Pulmonary artery endothelial cell (primary cell): Measurements from ENCODE around the gene ITGB1BP2. TPM values are rescaled to one million over a fixed set of nuclear protein-coding genes. Genes with fewer than 3 reads are reported as not detected.
A peak's percentile ranks its signal among the peaks of the same experiment; 100 is the strongest.
"Not testable (repeated sequence)": the region's sequence is repeated elsewhere in the genome, so short reads cannot be mapped to it uniquely, and the experiment has no call there.

Experiments
- DNase-seq: peaks from one replicate; pipeline ENCODE4 v3.0.0-alpha.2; 2011; ENCODE audit warnings: low read depth, low spot score
- total RNA-seq: library from RNA; depleted of rRNA; stranded (reverse); fragments of >200 nt; gene quantifications from 2 replicates; pipeline ENCODE4 v1.2.3, GENCODE V29; 2014

The ITGB1BP2 gene
- 0.46 and 1.4 TPM in 2 replicates for total RNA-seq

GRCh38 chrX:71301195-71301924 is at the start of gene ITGB1BP2:
Gene ITGB1BP2 (plus strand): TSS chrX:71301750. CDS start chrX:71301807, 57 bp downstream.
- no peak for DNase-seq

GRCh38 chrX:71252221-71252620 is 49.3 kb upstream of the ITGB1BP2 start:
- no peak for DNase-seq

DNA sequence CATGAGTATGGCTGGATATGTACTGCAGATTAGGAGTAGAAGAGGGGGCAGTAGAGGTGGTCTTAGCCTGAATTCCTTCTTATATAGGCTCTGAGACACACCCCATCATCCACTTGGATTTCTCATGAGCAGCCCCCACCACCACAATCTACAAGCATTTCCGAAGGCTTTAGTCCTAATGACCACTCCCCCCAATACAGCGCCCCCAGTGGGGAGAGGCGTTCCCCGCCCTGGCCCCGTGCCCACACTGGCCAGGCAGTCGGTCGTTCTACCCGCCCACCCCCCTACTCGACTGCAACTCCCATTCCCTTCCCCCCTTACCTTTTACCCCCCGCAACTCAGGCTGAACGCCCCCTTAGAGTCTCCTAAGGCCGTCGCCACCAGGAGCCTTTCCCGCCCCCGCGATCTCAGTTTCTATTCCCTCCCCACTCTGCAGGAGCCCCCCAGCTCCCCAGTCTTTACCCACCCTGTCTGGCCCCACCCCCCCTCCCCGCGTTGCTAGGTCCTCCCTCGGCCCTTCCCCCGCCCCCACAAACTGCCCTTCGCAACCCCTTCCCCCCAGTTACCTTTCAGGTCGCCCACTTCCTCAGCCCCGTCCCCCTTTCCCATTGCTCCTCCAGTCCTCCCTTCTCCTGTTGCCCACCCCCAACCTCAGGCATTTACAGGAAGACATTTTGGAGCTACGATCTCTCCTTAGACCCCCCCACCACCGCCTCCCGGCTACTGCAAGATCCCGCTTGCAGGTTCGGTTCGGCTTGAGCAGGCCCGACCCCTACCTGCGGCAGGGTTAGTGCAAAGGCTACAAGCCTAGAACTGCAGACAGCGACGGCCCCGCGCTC is 48.1 kb upstream of the ITGB1BP2 start:
- no peak for DNase-seq

- DNase-seq, result peak; percentile 50
Measured at GRCh38 chrX:71254092-71254963, 47.2 kb upstream of the ITGB1BP2 start, which contains the start of gene ZMYM3. Gene ZMYM3 (minus strand): TSS chrX:71254140. CDS start chrX:71253255, 885 bp downstream.

DNA sequence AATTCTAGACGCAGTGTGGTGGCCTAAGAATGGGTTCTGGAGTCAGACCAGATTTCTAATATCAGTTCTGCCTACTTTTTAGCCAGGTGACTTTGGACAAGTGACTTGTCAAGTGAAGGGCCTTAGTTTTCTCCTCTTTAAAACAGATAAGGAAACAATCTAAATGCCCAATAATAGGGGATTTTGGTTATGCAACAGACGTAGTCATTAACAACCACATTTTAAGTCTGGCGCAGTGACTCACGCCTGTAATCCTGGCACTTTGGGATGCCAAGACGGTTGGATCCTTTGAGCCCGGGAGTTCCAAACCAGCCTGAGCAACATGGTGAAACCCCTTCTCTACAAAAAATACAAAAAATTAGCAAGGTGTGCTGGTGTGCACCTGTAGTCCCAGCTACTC is 45.5 kb upstream of the ITGB1BP2 start:
- no peak for DNase-seq

- no peak for DNase-seq
Measured at GRCh38 chrX:71256856-71257255, 44.7 kb upstream of the ITGB1BP2 start.

- not testable (repeated sequence) for DNase-seq
Measured at GRCh38 chrX:71268624-71269023, 32.9 kb upstream of the ITGB1BP2 start.

GRCh38 chrX:71269801-71270395 is 31.7 kb upstream of the ITGB1BP2 start:
- no peak for DNase-seq

GRCh38 chrX:71272313-71272712 is 29.2 kb upstream of the ITGB1BP2 start:
- DNase-seq, result not testable (repeated sequence)

DNA sequence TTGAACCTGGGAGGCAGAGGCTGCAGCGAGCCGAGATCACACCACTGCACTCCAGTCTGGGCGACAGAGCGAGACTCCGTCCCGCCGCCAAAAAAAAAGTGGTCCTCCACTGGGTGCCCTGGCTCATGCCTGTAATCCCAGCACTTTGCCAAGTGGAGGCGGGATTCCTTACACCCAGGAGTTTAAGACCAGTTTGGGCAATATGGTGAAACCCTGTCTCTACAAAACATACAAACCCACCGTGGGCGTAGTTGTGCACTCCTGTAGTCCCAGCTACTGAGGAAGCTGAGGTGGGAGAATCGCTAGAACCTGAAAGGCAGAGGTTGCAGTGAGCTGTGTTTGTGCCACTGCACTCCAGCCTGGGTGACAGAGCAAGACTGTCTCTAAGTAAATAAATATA is 20.2 kb upstream of the ITGB1BP2 start:
- not testable (repeated sequence) for DNase-seq

DNA sequence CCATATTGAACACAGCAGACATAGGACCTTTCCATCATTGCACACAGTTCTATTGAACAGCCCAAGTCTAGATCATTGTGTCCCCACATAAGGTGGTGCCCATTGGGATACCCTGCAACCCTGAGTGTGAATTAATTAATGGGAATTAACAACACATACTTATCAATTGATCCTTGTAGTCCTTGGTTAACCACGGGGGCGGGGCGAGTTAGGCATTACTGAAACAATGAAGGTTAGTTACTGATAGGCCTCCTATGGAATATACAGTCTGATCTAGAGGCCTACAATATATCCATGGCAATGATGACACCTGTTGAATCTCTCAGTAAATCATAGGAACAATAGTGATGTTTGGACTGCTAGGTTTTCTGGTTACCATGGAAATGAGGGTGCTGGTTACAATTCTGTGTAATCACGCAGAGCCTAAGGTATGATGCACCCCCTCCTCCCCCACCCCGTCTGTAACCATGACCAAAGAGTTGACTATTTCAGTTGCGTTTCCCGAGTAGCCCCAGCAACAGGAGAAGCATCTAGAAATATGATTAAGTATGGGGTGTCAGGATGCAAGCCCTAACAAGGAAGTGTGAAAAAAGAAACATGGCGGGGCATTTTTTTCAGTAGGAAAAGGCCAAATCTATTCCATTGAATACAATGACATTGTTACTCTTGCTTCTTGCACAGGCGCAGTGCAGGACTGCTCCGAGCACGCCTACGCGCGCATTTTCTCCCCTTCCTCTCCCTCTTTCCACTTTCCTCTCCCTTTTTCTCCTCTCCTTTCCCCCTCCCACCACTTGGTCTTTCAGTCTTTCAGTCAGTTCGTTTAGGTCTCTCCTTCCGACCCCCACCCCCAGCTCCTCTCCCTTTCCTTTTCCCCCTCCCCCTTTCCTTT is 18.8 kb upstream of the ITGB1BP2 start:
- DNase-seq, result no peak

GRCh38 chrX:71283403-71284143 is 18.0 kb upstream of the ITGB1BP2 start, which contains the start of gene NONO:
Gene NONO (plus strand): TSS chrX:71283635. CDS start chrX:71290638, 7,003 bp downstream.
- DNase-seq, result peak; percentile 91

GRCh38 chrX:71285929-71286328 is 15.6 kb upstream of the ITGB1BP2 start:
- DNase-seq, result no peak

DNA sequence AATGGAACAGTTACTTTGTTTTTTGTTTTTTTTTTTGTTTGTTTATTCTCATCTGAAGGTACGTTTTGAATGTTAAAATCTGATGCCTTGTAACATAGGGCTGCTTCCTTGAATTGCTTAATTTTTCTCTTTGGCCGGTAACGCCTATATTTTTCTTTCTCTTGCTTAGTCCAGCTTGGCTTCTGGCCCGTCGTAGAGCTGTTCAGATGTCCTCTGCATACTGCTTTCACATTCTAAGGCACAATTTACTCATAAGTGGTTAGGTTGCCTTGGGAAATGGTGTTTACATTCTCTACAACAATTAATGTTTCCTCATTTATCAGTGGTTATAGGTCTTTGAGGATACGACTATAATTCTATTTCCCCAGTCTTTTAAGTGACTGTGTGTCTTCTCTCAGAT is 10.2 kb upstream of the ITGB1BP2 start:
- DNase-seq, result no peak

DNA sequence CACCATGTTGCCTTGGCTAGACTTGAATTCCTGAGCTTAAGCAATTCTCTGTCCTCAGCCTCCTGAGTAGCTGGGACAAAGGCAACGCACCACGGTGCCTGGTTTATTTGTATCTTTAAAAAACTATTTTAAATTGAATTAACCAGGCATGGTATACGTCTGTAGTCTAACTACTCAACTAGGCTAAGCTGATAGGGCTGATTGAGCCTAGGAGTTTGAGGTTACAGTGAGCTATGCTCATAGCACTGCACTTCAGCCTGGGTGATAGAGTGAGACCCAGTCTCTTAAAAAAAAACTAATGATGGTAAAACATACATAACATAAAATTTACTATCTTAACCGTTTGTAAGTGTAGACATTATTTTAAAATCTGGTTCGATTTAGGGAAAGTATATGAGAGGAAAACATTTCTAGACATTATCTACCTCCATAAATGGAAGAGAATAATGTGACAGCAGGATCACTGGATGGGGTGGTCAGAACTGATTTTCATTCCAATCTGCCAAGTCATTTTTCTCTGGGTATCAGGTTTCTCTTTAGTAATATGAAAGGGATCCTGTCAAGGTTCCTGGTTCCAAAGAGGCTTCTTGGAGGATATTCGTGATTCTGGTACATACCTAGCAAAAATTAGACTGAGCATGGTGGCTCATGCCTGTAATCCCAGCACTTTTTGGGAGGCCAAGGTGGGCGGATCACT is 8.7 kb upstream of the ITGB1BP2 start:
- DNase-seq, result no peak

DNA sequence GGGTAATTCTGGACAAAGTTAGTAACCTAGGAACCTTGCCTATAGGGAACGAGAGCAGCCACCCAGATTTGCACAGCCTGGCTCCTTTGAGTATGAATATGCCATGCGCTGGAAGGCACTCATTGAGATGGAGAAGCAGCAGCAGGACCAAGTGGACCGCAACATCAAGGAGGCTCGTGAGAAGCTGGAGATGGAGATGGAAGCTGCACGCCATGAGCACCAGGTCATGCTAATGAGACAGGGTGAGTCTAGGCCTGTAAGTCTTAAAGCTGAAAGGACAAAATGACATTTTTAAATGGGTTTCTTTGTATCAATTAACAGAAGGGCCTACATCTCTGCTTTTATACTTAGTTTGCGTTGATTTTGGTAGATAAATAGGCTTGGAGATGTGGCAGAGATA is 4.7 kb upstream of the ITGB1BP2 start:
- DNase-seq, result no peak

DNA sequence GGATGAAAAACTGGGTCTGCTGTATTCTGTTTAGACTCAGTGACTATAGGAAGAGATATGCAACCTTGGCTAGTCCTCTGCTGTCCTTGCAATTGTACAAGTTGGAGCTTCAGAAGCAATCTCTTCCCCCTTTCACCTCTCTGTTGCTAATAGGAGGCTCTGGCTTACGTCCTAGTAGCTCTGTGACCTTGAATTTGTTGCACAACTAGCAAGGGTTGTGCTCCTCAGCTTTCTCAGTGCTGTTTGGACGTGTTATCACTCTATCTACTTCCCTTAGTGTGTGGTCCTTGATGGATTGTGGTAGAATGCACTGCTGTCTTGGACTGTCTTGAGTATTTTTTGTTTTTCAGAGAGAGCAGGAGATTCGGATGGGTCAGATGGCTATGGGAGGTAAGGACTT is 3.4 kb upstream of the ITGB1BP2 start:
- no peak for DNase-seq

DNA sequence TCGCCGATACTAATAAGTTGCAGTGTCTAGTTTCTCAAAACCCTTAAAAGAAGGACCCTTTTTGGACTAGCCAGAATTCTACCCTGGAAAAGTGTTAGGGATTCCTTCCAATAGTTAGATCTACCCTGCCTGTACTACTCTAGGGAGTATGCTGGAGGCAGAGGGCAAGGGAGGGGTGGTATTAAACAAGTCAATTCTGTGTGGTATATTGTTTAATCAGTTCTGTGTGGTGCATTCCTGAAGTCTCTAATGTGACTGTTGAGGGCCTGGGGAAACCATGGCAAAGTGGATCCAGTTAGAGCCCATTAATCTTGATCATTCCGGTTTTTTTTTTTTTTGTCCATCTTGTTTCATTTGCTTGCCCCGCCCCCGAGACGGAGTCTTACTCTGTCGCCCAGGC is 1.5 kb upstream of the ITGB1BP2 start:
- DNase-seq, result not testable (repeated sequence)

GRCh38 chrX:71300495-71300894 is 1.1 kb upstream of the ITGB1BP2 start:
- DNase-seq, result not testable (repeated sequence)
